LNCAP (cell line): Measurements from ENCODE around the gene FAM83G.

ENCODE experiments used
- TF ChIP-seq, protein P1 (sequence below): fragments of 450-650 bp; IDR thresholded peaks from 2 replicates; pipeline ENCODE4 v1.5.1; 2017; ENCODE audit warnings: mild to moderate bottlenecking

Gene FAM83G

DNA sequence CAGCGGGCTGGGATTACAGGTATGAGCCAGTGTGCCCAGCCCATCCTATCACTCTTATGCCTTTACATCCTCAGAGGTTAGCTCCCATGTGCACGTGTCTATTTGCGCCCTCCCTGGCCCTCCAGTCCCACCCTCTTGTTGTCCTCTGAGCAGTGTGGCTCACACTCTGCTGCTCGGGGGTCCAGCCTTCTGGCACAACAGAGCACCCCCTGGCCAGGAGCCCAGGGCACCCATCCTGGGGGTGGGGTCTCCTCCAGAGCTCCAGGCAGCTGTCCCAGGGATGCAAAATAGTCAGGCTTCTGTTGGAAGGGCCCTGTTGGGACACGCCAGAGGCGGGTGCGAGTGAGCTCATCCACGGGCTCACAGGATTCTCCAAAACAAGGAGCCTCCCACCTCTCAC, 11.7 kb upstream of the FAM83G start:
- TF ChIP-seq, protein P1, sequence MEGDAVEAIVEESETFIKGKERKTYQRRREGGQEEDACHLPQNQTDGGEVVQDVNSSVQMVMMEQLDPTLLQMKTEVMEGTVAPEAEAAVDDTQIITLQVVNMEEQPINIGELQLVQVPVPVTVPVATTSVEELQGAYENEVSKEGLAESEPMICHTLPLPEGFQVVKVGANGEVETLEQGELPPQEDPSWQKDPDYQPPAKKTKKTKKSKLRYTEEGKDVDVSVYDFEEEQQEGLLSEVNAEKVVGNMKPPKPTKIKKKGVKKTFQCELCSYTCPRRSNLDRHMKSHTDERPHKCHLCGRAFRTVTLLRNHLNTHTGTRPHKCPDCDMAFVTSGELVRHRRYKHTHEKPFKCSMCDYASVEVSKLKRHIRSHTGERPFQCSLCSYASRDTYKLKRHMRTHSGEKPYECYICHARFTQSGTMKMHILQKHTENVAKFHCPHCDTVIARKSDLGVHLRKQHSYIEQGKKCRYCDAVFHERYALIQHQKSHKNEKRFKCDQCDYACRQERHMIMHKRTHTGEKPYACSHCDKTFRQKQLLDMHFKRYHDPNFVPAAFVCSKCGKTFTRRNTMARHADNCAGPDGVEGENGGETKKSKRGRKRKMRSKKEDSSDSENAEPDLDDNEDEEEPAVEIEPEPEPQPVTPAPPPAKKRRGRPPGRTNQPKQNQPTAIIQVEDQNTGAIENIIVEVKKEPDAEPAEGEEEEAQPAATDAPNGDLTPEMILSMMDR: no peak

DNA sequence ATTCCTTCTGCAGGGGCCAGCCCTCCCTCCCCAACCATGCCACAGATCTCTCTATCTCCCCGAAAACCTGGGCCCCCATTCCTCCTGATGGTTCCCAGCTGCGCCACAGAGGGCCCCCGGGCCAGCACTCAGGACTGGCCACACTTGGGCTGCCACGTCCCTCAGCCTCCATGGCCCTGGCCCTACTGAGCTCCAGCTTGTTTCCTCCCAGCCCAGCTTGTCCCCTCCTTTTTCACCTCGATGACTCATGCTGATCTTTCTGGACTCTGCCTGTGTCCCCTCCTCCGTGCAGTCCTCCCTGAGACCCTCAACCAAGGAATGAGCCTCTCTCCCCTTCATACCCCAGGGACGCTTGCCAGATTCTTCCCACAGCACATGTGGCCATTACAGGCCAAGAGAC, 10.9 kb upstream of the FAM83G start:
- TF ChIP-seq, protein P1: no peak

DNA sequence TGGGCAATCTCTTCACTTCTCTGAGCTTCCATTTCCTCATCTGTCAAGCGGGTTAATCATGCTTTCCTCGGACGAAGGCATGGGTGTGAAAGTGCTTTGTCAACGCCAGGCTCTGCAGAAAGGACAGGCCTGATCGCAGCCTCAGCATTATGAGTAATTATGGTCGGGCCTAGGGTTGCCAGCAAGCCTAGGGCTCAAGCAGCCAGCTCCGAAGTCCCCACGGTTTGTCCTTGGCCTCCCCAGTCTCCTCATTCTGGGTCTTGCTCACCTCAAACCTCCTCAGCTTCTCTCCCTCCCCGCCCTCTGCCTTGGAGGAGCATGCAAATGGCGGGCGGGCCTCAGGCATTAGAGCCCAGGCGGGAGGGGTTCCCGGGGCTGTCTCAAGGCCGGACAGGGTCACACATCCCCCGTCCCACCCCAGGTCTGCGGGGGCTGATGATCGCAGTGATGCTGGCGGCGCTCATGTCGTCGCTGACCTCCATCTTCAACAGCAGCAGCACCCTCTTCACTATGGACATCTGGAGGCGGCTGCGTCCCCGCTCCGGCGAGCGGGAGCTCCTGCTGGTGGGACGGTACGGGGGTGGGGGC, 10.2 kb upstream of the FAM83G start:
- TF ChIP-seq, protein P1: no peak

DNA sequence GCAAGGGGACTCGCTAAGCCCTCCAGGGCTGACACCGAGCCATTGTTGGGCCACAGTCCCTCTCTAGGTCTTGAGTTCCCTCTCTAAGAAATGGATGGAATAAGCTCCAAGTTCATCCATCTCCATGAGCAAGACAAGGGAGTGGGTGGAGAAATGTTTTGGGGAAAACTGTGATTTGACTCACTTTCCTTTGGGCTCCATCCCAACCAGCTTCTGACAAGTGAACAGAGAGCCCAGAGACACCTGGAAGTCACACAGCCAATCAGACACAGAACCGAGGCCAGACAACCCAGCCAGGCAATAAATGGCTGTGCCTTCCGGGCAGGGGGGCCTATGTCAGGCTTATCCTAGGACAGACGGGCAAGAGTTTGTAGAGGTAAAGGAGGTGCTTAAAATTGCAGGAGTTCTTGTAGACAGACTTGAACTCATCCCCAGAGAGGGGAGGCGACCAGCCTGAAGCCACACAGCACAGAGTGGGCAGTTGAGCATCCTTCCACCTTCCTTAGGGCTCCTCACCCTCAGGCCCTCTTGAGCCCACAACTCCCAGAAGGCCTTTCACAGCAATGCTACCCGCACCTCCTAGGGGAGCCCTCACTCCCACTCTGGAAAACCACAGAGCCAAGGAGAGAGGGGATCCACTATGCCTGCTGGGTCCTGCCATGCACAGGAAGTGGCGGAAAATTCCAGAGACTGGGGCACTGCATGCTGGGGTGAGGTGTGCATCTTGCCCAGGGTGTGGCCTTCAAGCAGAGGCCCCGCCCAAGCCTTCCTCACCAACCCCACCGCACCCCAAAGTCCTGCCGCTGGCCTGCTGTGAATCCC, 9.5 kb upstream of the FAM83G start:
- TF ChIP-seq, protein P1: no peak

DNA sequence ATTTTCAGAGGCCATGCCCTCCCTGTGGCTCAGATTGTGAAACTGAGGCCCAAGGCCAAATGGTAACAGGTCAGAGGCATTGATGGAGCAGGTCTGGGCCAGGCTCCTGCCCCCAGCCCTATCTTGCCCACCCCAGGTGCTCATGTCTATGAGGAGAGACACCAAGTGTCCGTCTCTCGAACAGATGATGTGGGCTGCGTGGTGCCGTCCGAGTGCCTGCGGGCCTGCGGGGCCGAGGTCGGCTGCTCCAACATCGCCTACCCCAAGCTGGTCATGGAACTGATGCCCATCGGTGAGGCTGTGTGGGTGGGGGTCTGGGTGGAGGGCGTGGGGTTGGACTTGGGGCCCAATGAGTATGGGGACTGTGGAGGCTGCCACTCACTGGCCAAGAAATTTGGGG, 8.7 kb upstream of the FAM83G start:
- TF ChIP-seq, protein P1: no peak

DNA sequence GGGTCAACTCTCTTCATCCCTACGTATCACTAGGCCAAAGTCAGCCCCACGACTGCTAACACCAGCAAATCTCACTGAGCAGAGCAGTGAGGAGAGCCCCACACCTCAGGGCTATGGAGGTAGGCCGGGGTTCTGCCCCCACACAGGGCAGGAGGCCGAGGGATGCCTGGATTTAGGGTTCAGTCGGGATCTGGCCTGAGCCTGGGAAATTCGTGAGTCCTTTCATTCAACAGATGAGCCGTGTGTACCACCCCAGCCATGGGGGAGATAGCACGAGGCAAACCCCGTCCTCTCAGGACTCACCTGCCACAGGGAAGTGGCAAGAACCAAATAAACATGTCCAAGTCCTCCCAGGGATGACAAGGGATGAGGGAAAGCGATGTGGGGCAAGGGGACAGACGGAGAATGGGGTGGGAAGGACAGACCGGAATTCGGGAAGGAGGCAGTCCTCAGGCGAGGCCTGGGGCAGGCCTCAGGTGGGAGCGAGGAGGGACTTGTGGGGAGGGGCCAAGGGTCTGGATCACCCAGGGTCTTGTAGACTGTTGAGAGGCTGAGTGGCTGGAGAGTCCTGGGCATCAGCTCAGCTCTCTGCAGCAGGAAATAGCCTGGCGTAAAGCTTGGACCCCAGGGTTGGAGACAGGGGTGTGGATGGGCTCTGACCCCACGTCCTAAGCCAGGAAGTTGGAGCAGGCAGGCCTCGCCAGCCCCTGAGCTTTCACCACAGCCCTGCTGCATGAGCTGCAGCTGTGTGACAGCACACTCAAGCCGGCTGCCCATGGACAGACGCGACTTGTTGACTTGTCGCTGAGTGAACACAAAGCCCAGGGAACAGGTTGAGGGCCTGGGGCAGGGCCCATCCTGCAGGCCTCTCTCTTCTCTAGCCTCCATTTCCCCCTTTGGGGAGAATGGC, 7.9 kb upstream of the FAM83G start:
- TF ChIP-seq, protein P1: no peak

DNA sequence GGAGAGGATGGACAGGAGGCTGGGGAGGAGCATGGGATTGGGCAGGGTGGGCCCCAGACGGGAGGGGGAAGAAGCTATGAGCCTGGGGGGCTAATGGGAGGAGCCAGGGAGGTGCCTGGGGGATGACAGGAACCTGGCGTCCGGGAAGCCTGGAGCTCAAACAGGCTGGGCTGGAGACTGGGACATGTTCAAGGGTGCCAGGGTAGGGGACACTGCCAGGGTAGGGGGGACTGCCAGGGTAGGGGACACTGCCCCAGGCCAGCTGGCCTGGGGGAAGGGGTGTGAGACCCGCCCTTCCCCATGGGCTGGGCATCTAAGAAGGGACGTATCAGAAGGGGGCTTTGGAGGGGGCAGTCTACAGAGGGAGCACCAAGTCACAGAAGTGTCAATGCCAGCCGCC, 7.0 kb upstream of the FAM83G start:
- TF ChIP-seq, protein P1: no peak
